Liver (tissue), 9 donors: ENCODE results near the gene TRPC4AP. TPM values are rescaled to one million over a fixed set of nuclear protein-coding genes. Genes with fewer than 3 reads are reported as not detected.

Experiments
- DNase-seq: peaks from one replicate; pipeline ENCODE4 v3.0.0-alpha.2; 2017; ENCODE audit warnings: low spot score
- H3K27ac ChIP-seq, 2 donors: one replicate each; pipeline ENCODE4 v1.7.0; 2013; ENCODE audit warnings: inconsistent platforms in 2 of 2, low read length in 2 of 2, control low read depth in 1 of 2, low read depth in 1 of 2, mild to moderate bottlenecking in 1 of 2
- H3K27me3 ChIP-seq, 4 donors: one replicate each; pipeline versions ENCODE4 v1.6.1 to v1.7.0; 2013; ENCODE audit warnings: low read length in 3 of 4, inconsistent platforms in 1 of 4, mild to moderate bottlenecking in 1 of 4, moderate library complexity in 1 of 4; ENCODE audit not compliant: control insufficient read depth in 4 of 4, insufficient read depth in 4 of 4
- H3K36me3 ChIP-seq, 4 donors: one replicate each; pipeline versions ENCODE4 v1.6.1 to v1.7.0; 2013; ENCODE audit warnings: low read length in 3 of 4, mild to moderate bottlenecking in 3 of 4, low read depth in 1 of 4, moderate library complexity in 1 of 4; ENCODE audit not compliant: control insufficient read depth in 4 of 4, insufficient read depth in 3 of 4
- H3K4me1 ChIP-seq, 4 donors: one replicate each; pipeline versions ENCODE4 v1.6.1 to v1.7.0; 2013; ENCODE audit warnings: low read length in 3 of 4, mild to moderate bottlenecking in 3 of 4, moderate library complexity in 1 of 4; ENCODE audit not compliant: control insufficient read depth in 4 of 4, insufficient read depth in 4 of 4
- H3K4me3 ChIP-seq, 3 donors: one replicate each; pipeline versions ENCODE4 v1.6.1 to v1.7.0; 2013; ENCODE audit warnings: low read length in 3 of 3, control low read depth in 1 of 3, low read depth in 1 of 3, mild to moderate bottlenecking in 1 of 3
- H3K9ac ChIP-seq, 2 donors: one replicate each; pipeline ENCODE4 v1.7.0; 2013; ENCODE audit warnings: low read length in 2 of 2, mild to moderate bottlenecking in 2 of 2, moderate library complexity in 2 of 2, control low read depth in 1 of 2, low read depth in 1 of 2
- H3K9me3 ChIP-seq, 4 donors: one replicate each; pipeline versions ENCODE4 v1.6.1 to v1.7.0; 2013; ENCODE audit warnings: low read length in 3 of 4; ENCODE audit not compliant: control insufficient read depth in 4 of 4
- ATF3 ChIP-seq: IDR thresholded peaks from 2 replicates; pipeline ENCODE4 v1.6.1; 2016; ENCODE audit warnings: antibody characterized with exemption
- CTCF ChIP-seq: fragments of 150-350 bp; IDR thresholded peaks from 2 replicates; pipeline ENCODE4 v1.5.1; 2017; ENCODE audit warnings: improper control_type of control experiment, low read depth, low read length; ENCODE audit not compliant: missing input control
- GABPA ChIP-seq, 2 donors: IDR thresholded peaks in 1 of 2; conservative IDR thresholded peaks in 1 of 2; 2 replicates each; pipeline ENCODE4 v1.6.1; 2016; ENCODE audit warnings: antibody characterized with exemption in 2 of 2, mild to moderate bottlenecking in 1 of 2, moderate library complexity in 1 of 2
- HNF4A ChIP-seq, 2 donors: conservative IDR thresholded peaks; 2 replicates each; pipeline ENCODE4 v1.6.1; 2016; ENCODE audit warnings: antibody characterized with exemption in 2 of 2, mild to moderate bottlenecking in 2 of 2
- HNF4G ChIP-seq: IDR thresholded peaks from 2 replicates; pipeline ENCODE4 v1.6.1; 2016; ENCODE audit warnings: antibody characterized with exemption
- JUND ChIP-seq, 2 donors: IDR thresholded peaks; 2 replicates each; pipeline ENCODE4 v1.6.1; 2016; ENCODE audit warnings: antibody characterized with exemption in 2 of 2
- MAX ChIP-seq: IDR thresholded peaks from 2 replicates; pipeline ENCODE4 v1.6.1; 2016; ENCODE audit warnings: antibody characterized with exemption
- NR2F2 ChIP-seq: IDR thresholded peaks from 2 replicates; pipeline ENCODE4 v1.6.1; 2016; ENCODE audit warnings: antibody characterized with exemption
- RAD21 ChIP-seq, 2 donors: IDR thresholded peaks; 2 replicates each; pipeline ENCODE4 v1.6.1; 2016; ENCODE audit warnings: antibody characterized with exemption in 2 of 2, mild to moderate bottlenecking in 2 of 2
- RXRA ChIP-seq, 2 donors: IDR thresholded peaks; 2 replicates each; pipeline ENCODE4 v1.6.1; 2017 to 2018; ENCODE audit warnings: antibody characterized with exemption in 2 of 2, mild to moderate bottlenecking in 1 of 2
- SP1 ChIP-seq: IDR thresholded peaks from 2 replicates; pipeline ENCODE4 v1.6.1; 2018; ENCODE audit warnings: antibody characterized with exemption, mild to moderate bottlenecking
- TAF1 ChIP-seq: conservative IDR thresholded peaks from 2 replicates; pipeline ENCODE4 v1.6.1; 2016; ENCODE audit warnings: antibody characterized with exemption, mild to moderate bottlenecking
- YY1 ChIP-seq: IDR thresholded peaks from 2 replicates; pipeline ENCODE4 v1.6.1; 2016; ENCODE audit warnings: antibody characterized with exemption, mild to moderate bottlenecking
- ZBTB33 ChIP-seq: IDR thresholded peaks from 2 replicates; pipeline ENCODE4 v1.6.1; 2016; ENCODE audit warnings: antibody characterized with exemption
- WGBS: extraction: QIAGEN DNeasy Blood & Tissue Kit; methylation state at CpG from one replicate; pipeline ENCODE4 v1.1.7; 2013; 5-methylcytosine and 5-hydroxymethylcytosine counted together
- polyA plus RNA-seq, 2 donors: library from polyadenylated mRNA; stranded (reverse) in 1 of 2; unstranded in 1 of 2; fragments of 200-250 nt in 1 of 2; fragments of >200 nt in 1 of 2; fragmentation: Nextera tagmentation in 1 of 2; extraction: Ambion mirVana in 1 of 2; gene quantifications; one replicate each; pipeline versions ENCODE4 v1.2.1 to v1.2.3, GENCODE V29; 2013 to 2015
- total RNA-seq, 2 donors: library from RNA; depleted of rRNA; stranded (reverse); fragments of >200 nt; gene quantifications; one replicate each; pipeline ENCODE4 v1.2.3, GENCODE V29; 2014
- donor health status: healthy.
- donor health status: healthy.
- donor health status: healthy.
- donor health status: healthy.
- donor health status: healthy.

The TRPC4AP gene
- total and polyA plus RNA-seq, 4 donors = 26.3 to 57.2 (median 33.8) TPM

GRCh38 chr20:35101620-35102019 lies 9.0 kb upstream of the TRPC4AP start:
- Histone ChIP-seq H3K27me3 (no peaks in the 10 kb centered on the region), H3K36me3 (no peaks in the 10 kb centered on the region)
- DNase-seq = no peak

GRCh38 chr20:35093267-35093884 lies 769 bp upstream of the TRPC4AP start:
- 71% methylated on average over 8 of the region's 8 CpGs for WGBS
- H3K4me1 ChIP-seq = peaks cover 6 to 22% (median 10%) of the 10 kb centered on the region in 4 donors
- peaks cover 0 to 3% (median 0%) of the 10 kb centered on the region in 4 donors for H3K36me3 ChIP-seq
- no peak for TF ChIP-seq RXRA (IDR thresholded peaks at IDR 0.05)
- TF ChIP-seq ZBTB33 = no peak
- no peak for TF ChIP-seq TAF1
- TF ChIP-seq GABPA (IDR thresholded peaks at IDR 0.05 in 1 of 2, conservative IDR thresholded peaks at IDR 0.05 in 1 of 2) = no peak
- no peak for TF ChIP-seq YY1
- no peak for TF ChIP-seq HNF4A (conservative IDR thresholded peaks at IDR 0.05)
- no peak for TF ChIP-seq CTCF
- TF ChIP-seq HNF4G = no peak
- TF ChIP-seq MAX = no peak
- no peak overlapping the region for H3K9ac ChIP-seq
- H3K27me3 ChIP-seq = no peaks in the 10 kb centered on the region
- peak overlapping the region in 2 of 3 donors; percentile 1 to 94 for H3K4me3 ChIP-seq
- no peaks in the 10 kb centered on the region for H3K9me3 ChIP-seq
- peak overlapping the region; percentile 48 to 89 for H3K27ac ChIP-seq
- no peak for DNase-seq

More at GRCh38 chr20:35101620-35102019, 9.0 kb upstream of the TRPC4AP start:
- 91% methylated on average over 8 of the region's 8 CpGs for WGBS
- H3K9me3 ChIP-seq = no peaks in the 10 kb centered on the region
- H3K27ac ChIP-seq = no peak overlapping the region
- TF ChIP-seq HNF4G = no peak
- no peak for TF ChIP-seq ATF3
- no peak for TF ChIP-seq JUND (IDR thresholded peaks at IDR 0.05)
- TF ChIP-seq RAD21 (IDR thresholded peaks at IDR 0.05) = no peak
- no peak for TF ChIP-seq SP1
- TF ChIP-seq RXRA (IDR thresholded peaks at IDR 0.05) = no peak
- no peak for TF ChIP-seq NR2F2
- no peak for TF ChIP-seq YY1
- H3K4me1 ChIP-seq = peaks cover 0 to 3% (median under 1%) of the 10 kb centered on the region in 4 donors
- no peak overlapping the region for H3K4me3 ChIP-seq
- H3K9ac ChIP-seq = no peak overlapping the region
